ENCODE results near the gene C2CD2. TPM values are rescaled to one million over a fixed set of nuclear protein-coding genes. Genes with fewer than 3 reads are reported as not detected.

The C2CD2 gene
- total RNA-seq, 2 experiments from 2014 or later: 6.9 to 7.3 TPM

GRCh38 chr21:41907496-41908258 lies 46.1 kb downstream of the C2CD2 start:
- H3K27me3 Mint-ChIP-seq (ENCODE audit: low read depth): no peaks in the 10 kb centered on the region
- no peak overlapping the region for H3K4me3 Mint-ChIP-seq
- intact Hi-C loops (cut with micrococcal nuclease): no loop called here
- H3K36me3 Mint-ChIP-seq (ENCODE audit: low read depth): peaks cover 6% of the 10 kb centered on the region
- CTCF ChIA-PET: no interaction called here
- no peak overlapping the region for H3K27ac Mint-ChIP-seq
- DNase-seq: no peak
- no peaks in the 10 kb centered on the region for H3K9me3 Mint-ChIP-seq
- no peaks in the 10 kb centered on the region for H3K4me1 Mint-ChIP-seq (ENCODE audit: low read depth)

DNA sequence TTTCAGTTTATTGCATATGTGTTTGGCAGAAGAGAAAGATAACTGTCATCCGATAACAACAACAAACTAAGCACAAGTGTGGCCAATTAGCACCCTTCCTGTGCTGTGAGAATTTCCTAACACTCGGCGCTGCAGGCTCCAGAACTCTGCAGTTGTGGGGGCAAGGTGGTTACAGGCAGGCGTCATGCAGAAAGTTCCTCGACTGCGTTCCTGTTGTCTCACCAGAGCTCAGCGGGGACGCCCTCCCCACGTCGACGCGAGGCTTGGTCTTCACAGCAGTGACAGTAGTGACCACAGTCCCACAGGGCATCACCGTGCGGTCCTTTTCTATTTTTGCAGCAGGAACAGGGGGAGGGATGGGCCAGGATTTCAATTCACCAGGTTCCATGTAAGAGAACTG lies 47.0 kb downstream of the C2CD2 start:
- H3K36me3 Mint-ChIP-seq (ENCODE audit: low read depth): peaks cover 4% of the 10 kb centered on the region
- H3K9me3 Mint-ChIP-seq: no peaks in the 10 kb centered on the region
- CTCF ChIA-PET: no interaction called here
- H3K4me1 Mint-ChIP-seq (ENCODE audit: low read depth): no peaks in the 10 kb centered on the region
- intact Hi-C loops (cut with micrococcal nuclease): no loop called here
- H3K27me3 Mint-ChIP-seq (ENCODE audit: low read depth): no peaks in the 10 kb centered on the region
- DNase-seq: no peak
- no peak overlapping the region for H3K27ac Mint-ChIP-seq
- no peak overlapping the region for H3K4me3 Mint-ChIP-seq

- Mint-ChIP-seq H3K9me3 (no peaks in the 10 kb centered on the region), H3K27me3 (ENCODE audit: low read depth) (no peaks in the 10 kb centered on the region), H3K4me3 (no peak overlapping the region), H3K27ac (no peak overlapping the region), H3K4me1 (ENCODE audit: low read depth) (peaks cover 21% of the 10 kb centered on the region), H3K36me3 (ENCODE audit: low read depth) (peaks cover 17% of the 10 kb centered on the region)
- intact Hi-C loops (cut with micrococcal nuclease): no loop called here
- no peak for DNase-seq
- CTCF ChIA-PET: interaction anchor here (0.6 kb wide), 2 partner anchors 36 to 550 kb away, joined by 3 read pairs; no protein-coding TSS in a partner anchor
Observed at GRCh38 chr21:41903559-41904351, 50.1 kb downstream of the C2CD2 start.

DNA sequence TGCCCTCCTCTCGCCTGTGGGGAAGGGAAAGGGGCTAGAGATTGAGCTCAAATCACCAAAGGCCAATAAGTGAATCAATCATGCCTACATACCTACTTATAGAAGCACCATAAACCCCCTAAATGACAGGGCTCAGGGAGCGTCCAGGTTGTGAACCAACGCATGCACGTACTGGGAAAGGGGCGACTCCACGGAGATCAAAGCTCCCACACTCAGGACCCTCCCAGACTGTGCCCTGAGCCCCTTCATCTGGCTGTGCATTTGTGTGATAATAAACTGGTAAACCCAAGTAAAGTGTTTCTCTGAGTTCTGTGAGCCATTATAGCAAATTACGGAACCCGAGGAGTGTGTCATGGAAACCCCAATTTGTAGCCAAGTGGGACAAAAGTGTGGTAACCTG lies 50.9 kb downstream of the C2CD2 start:
- no peak for DNase-seq
- Mint-ChIP-seq H3K27ac (no peak overlapping the region), H3K4me1 (ENCODE audit: low read depth) (peaks cover 23% of the 10 kb centered on the region), H3K4me3 (no peak overlapping the region), H3K27me3 (ENCODE audit: low read depth) (no peaks in the 10 kb centered on the region), H3K9me3 (no peaks in the 10 kb centered on the region), H3K36me3 (ENCODE audit: low read depth) (peaks cover 17% of the 10 kb centered on the region)
- intact Hi-C loops (cut with micrococcal nuclease): no loop called here
- CTCF ChIA-PET: no interaction called here

GRCh38 chr21:41901782-41902181 lies 52.0 kb downstream of the C2CD2 start:
- no peak for DNase-seq
- CTCF ChIA-PET: no interaction called here
- H3K36me3 Mint-ChIP-seq (ENCODE audit: low read depth): peaks cover 17% of the 10 kb centered on the region
- no peaks in the 10 kb centered on the region for H3K9me3 Mint-ChIP-seq
- intact Hi-C loops (cut with micrococcal nuclease): loop anchor here (1.0 kb wide), 3 partner anchors 20 to 101 kb away; no protein-coding TSS in a partner anchor
- H3K27me3 Mint-ChIP-seq (ENCODE audit: low read depth): no peaks in the 10 kb centered on the region
- H3K4me1 Mint-ChIP-seq (ENCODE audit: low read depth): peaks cover 23% of the 10 kb centered on the region
- H3K27ac Mint-ChIP-seq: peak overlapping the region; percentile 63
- H3K4me3 Mint-ChIP-seq: no peak overlapping the region

- peak; percentile 78 for DNase-seq
- Mint-ChIP-seq H3K4me1 (ENCODE audit: low read depth) (peaks cover 26% of the 10 kb centered on the region), H3K9me3 (no peaks in the 10 kb centered on the region), H3K27me3 (ENCODE audit: low read depth) (no peaks in the 10 kb centered on the region), H3K4me3 (no peak overlapping the region), H3K27ac (peak overlapping the region; percentile 75), H3K36me3 (ENCODE audit: low read depth) (peaks cover 16% of the 10 kb centered on the region)
- CTCF ChIA-PET: no interaction called here
- intact Hi-C loops (cut with micrococcal nuclease): loop anchor here (1.0 kb wide), 3 partner anchors 20 to 101 kb away; no protein-coding TSS in a partner anchor
Observed at GRCh38 chr21:41901099-41901498, 52.7 kb downstream of the C2CD2 start.

- no peaks in the 10 kb centered on the region for H3K9me3 Mint-ChIP-seq
- no peak for DNase-seq
- no peak overlapping the region for H3K4me3 Mint-ChIP-seq
- peak overlapping the region; percentile 18 for H3K27ac Mint-ChIP-seq
- no peaks in the 10 kb centered on the region for H3K27me3 Mint-ChIP-seq (ENCODE audit: low read depth)
- CTCF ChIA-PET: interaction anchor here (1.5 kb wide), 1 partner anchor 208 kb away, joined by 4 read pairs; no protein-coding TSS in a partner anchor
- intact Hi-C loops (cut with micrococcal nuclease): no loop called here
- H3K36me3 Mint-ChIP-seq (ENCODE audit: low read depth): peaks cover 15% of the 10 kb centered on the region
- peaks cover 30% of the 10 kb centered on the region for H3K4me1 Mint-ChIP-seq (ENCODE audit: low read depth)
Observed at GRCh38 chr21:41900401-41900800, 53.4 kb downstream of the C2CD2 start.

DNA sequence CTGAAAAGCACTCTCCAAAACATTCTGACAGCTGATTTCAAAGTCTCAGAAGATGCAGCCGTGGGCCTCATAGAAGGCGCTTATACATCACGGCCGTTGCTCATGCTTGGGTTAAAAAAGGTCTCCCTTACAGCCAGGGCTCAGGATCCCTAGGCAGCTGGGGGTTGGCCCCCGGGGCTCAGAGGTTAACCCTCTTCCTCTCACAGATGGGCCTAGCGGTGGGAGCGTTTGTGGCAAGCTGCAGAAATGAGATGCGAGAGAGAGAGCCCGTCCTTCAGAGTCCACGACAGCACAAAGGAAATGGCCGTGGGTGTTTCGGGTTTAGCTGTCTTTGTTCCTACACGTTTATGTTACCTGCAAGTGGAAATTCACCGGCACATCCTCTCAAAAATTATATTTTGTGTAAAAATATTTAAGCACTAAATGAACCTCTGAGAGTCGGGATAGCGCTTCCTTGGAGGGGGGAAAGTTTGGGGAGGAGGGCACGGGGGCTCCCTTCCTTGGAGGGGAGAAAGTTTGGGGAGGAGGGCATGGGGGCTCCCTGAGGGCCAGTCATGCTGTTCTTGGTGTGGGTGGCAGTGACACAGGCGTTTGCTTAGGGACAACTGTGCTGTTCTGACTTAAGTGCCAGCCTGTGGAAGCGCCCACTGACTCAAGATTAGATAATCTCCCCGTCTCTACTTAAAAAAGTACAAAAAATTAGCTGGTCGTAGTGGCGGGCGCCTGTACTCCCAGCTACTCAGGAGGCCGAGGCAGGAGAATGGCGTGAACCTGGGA lies 54.2 kb downstream of the C2CD2 start:
- Mint-ChIP-seq H3K4me3 (no peak overlapping the region), H3K36me3 (ENCODE audit: low read depth) (peaks cover 15% of the 10 kb centered on the region), H3K9me3 (no peaks in the 10 kb centered on the region), H3K4me1 (ENCODE audit: low read depth) (peaks cover 30% of the 10 kb centered on the region), H3K27me3 (ENCODE audit: low read depth) (no peaks in the 10 kb centered on the region), H3K27ac (peak overlapping the region; percentile 78)
- peak; percentile 58 for DNase-seq
- intact Hi-C loops (cut with micrococcal nuclease): loop anchor here (5.0 kb wide), 1 partner anchor 208 kb away; no protein-coding TSS in a partner anchor
- CTCF ChIA-PET: interaction anchor here (0.8 to 1.5 kb wide), 4 partner anchors 11 to 209 kb away, joined by 3 to 6 read pairs (median 4); no protein-coding TSS in a partner anchor

- CTCF ChIA-PET: interaction anchor here (0.8 to 1.5 kb wide), 4 partner anchors 12 to 209 kb away, joined by 3 to 6 read pairs (median 4); no protein-coding TSS in a partner anchor
- H3K36me3 Mint-ChIP-seq (ENCODE audit: low read depth): peaks cover 15% of the 10 kb centered on the region
- H3K4me1 Mint-ChIP-seq (ENCODE audit: low read depth): peaks cover 30% of the 10 kb centered on the region
- DNase-seq: no peak
- H3K27me3 Mint-ChIP-seq (ENCODE audit: low read depth): no peaks in the 10 kb centered on the region
- intact Hi-C loops (cut with micrococcal nuclease): loop anchor here (5.0 kb wide), 1 partner anchor 208 kb away; no protein-coding TSS in a partner anchor
- H3K9me3 Mint-ChIP-seq: no peaks in the 10 kb centered on the region
- no peak overlapping the region for H3K27ac Mint-ChIP-seq
- no peak overlapping the region for H3K4me3 Mint-ChIP-seq
Observed at GRCh38 chr21:41898998-41899397, 54.8 kb downstream of the C2CD2 start.

DNA sequence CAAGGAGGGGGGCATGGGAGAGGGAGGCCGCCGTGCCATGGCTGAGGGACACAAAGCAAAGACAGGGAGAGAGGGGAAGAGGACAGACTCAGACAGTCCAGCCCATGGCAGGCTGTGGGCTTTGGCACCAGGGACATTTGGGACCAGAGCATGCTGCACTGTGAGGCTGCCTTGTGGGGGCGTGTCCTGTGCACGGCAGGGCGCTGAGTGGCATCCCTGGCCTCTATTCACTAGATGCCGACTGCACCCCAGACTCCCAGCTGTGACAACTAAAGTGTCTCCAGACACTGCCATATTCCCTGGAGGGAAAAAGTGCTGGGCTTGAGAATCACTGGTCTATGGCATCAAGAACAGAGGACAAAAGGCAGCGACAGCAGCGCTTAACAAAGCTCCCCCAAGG lies 56.1 kb downstream of the C2CD2 start:
- no peaks in the 10 kb centered on the region for H3K27me3 Mint-ChIP-seq (ENCODE audit: low read depth)
- H3K4me1 Mint-ChIP-seq (ENCODE audit: low read depth): peaks cover 30% of the 10 kb centered on the region
- peaks cover 13% of the 10 kb centered on the region for H3K36me3 Mint-ChIP-seq (ENCODE audit: low read depth)
- H3K4me3 Mint-ChIP-seq: no peak overlapping the region
- intact Hi-C loops (cut with micrococcal nuclease): loop anchor here (5.0 kb wide), 1 partner anchor 210 kb away; no protein-coding TSS in a partner anchor
- no peaks in the 10 kb centered on the region for H3K9me3 Mint-ChIP-seq
- no peak overlapping the region for H3K27ac Mint-ChIP-seq
- CTCF ChIA-PET: no interaction called here
- no peak for DNase-seq

DNA sequence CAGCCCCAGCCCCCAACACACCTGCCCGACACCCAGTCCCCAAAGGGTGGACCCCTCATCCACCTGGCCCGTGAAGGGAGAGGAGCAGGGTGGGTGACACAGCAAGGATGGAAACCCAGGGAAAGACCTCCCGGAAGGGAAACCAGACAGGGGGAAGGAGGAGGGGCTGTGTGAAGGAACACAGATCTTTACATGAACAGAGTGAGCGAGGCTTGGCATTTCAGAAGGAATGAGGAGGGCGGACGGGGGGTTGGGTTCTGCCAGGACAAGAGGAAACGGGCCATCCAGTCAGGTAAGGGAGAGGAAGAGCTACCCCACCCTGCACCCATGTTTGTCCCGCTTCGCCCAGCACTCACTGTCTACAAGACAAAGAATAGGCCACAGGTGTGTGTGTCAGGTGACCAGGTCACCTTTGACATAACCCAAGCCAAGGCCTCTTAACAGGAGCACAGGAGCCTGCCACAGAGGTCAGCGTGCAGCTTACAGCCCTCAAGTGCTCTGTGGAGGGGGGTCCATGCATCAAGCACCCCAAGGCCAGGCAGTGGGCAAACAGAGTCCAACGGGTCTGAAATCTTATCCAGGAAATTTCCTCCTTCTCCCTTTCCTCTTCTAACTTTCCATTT lies 56.7 kb downstream of the C2CD2 start:
- Mint-ChIP-seq H3K36me3 (ENCODE audit: low read depth) (peaks cover 13% of the 10 kb centered on the region), H3K9me3 (no peaks in the 10 kb centered on the region), H3K27me3 (ENCODE audit: low read depth) (no peaks in the 10 kb centered on the region), H3K4me3 (no peak overlapping the region), H3K27ac (no peak overlapping the region), H3K4me1 (ENCODE audit: low read depth) (peaks cover 30% of the 10 kb centered on the region)
- DNase-seq: no peak
- CTCF ChIA-PET: no interaction called here
- intact Hi-C loops (cut with micrococcal nuclease): loop anchor here (5.0 kb wide), 1 partner anchor 210 kb away; no protein-coding TSS in a partner anchor
